NCI-H187 treated with DMSO at 0.1 percent for 48 hours (cell line): ENCODE measurements around the gene SIGLEC9.
"Not testable (repeated sequence)": the region's sequence is repeated elsewhere in the genome, so short reads cannot be mapped to it uniquely, and the experiment has no call there.

Experiments
- DNase-seq: peaks from one replicate; lab custom pipeline; 2025; lab: John Stamatoyannopoulos, UW

SIGLEC9 gene

GRCh38 chr19:51123802-51124201, 904 bp upstream of the SIGLEC9 start:
- DNase-seq = no peak

- no peak for DNase-seq
These were observed 490 bp upstream of the SIGLEC9 start for GRCh38 chr19:51124216-51124615.

DNA sequence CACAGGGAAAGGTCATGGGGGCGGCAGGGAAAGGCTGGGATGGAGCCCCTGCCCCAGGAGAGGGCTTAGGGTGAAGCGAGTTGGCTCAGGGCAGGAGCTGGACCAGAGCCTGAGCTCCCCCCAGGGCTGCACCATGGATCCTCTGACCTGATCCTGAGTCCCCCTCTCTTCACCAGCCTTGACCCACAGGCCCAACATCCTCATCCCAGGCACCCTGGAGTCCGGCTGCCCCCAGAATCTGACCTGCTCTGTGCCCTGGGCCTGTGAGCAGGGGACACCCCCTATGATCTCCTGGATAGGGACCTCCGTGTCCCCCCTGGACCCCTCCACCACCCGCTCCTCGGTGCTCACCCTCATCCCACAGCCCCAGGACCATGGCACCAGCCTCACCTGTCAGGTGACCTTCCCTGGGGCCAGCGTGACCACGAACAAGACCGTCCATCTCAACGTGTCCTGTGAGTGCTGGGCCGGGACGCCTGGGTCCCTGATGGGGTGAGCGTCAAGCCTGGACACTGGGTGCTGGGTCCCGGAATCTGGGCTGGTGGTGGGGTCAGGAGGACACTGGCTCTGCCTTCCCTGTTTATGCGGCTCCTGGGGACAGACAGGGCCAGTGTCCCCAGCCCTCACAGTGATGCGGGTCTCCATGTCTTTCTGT, 842 bp downstream of the SIGLEC9 start:
- no peak for DNase-seq

- DNase-seq = no peak
These were observed 2.3 kb downstream of the SIGLEC9 start for GRCh38 chr19:51127032-51127431.

- DNase-seq = no peak
These were observed 3.0 kb downstream of the SIGLEC9 start for GRCh38 chr19:51127755-51128154.

DNA sequence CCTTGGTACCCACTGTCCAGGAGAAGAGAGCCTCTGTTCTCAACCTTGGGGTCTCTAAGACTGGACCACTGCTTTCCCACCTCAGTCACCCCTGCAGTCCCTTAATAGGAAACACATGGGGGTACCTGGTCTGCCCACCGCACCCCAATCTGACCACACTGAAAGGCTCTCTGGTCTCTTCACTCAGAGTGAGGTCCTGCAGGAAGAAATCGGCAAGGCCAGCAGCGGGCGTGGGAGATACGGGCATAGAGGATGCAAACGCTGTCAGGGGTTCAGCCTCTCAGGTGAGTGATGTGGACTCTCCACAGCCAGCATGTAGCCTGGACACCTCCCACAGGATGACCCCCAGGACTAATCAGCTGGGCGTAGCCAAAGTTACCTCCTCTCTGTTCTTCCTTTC, 3.5 kb downstream of the SIGLEC9 start:
- DNase-seq = no peak

- DNase-seq = no peak
These were observed 5.0 kb downstream of the SIGLEC9 start for GRCh38 chr19:51129716-51130115.

GRCh38 chr19:51131780-51132680, 7.3 kb downstream of the SIGLEC9 start:
- DNase-seq = no peak

- DNase-seq = no peak
These were observed 10.3 kb downstream of the SIGLEC9 start for GRCh38 chr19:51135004-51135403.

- no peak for DNase-seq
These were observed 11.5 kb downstream of the SIGLEC9 start for GRCh38 chr19:51135986-51136762.

- DNase-seq = no peak
These were observed 12.3 kb downstream of the SIGLEC9 start for GRCh38 chr19:51136851-51137551.

- no peak for DNase-seq
These were observed 13.2 kb downstream of the SIGLEC9 start for GRCh38 chr19:51137792-51138425.

DNA sequence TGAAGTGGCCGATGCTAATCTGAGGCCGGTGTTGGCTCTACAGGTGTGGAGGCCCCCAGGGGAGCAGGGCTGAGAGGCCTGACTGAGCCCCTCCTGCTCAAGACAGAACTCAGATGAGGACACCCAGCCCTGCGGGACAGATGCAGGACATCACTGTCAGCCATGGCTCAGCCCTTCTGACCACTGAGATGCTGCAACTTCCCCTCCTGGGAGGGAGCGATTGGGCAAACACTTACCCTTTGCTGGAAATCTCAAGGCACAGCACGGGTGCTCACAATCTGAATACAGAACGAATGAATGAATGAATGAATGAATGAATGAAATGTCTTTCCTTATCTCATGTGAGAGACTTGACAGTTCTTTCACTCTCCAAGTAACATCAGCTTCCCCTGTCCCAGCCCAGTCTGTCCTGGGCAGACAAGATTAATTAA, 13.9 kb downstream of the SIGLEC9 start:
- no peak for DNase-seq

DNA sequence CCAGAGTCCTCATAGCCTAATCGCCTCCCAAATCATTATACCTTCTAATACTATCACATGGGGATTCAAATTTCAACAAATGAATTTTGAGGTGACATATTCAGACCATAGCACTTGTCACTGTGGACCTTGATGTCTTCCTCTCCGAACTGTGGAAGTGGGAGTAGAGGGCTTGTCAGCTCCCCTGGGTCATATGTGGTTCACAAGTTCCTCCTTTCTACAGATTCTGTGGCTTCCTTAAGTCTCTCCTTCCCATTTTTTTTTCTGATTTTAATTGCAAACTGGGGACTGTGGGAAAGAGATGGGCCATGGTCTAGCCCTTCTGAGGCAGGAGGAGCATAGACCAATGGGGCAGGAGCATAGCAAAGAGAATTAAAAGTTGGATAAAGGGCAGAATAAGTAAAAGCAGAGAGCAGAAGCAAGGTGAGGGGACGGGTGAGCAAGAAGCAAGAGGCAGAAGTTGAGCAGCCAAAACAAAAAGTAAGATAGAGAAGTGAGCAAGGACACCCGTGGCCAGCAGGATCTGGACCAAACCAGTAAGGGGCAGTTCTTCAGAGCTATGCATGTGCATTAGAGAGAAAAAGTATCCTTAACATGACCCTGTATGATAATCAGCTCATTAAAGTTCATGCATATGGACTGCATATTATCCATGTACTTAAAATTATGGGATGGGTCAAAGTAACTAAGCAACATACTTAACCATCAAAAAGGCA, 14.8 kb downstream of the SIGLEC9 start:
- no peak for DNase-seq

DNA sequence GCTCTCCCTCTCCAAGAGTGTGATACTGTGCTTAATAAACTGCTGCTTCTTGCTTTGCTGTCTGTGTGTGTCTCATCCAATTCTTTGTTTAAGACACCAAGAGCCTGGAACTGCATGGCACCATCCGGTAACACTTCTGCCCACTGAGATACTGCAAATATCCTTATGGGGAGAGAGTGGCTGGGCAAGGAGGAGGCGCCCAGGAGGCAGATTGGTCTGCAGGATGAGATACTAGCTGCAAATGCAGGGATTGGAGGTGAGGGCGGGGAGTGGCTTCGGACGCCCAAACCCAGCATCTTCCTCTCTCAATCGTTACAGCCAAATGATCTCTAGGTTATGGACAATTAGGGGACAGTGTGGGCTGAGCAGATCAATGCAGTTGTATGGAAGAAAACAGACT, 15.7 kb downstream of the SIGLEC9 start:
- no peak for DNase-seq

GRCh38 chr19:51141181-51141580, 16.5 kb downstream of the SIGLEC9 start:
- no peak for DNase-seq

DNA sequence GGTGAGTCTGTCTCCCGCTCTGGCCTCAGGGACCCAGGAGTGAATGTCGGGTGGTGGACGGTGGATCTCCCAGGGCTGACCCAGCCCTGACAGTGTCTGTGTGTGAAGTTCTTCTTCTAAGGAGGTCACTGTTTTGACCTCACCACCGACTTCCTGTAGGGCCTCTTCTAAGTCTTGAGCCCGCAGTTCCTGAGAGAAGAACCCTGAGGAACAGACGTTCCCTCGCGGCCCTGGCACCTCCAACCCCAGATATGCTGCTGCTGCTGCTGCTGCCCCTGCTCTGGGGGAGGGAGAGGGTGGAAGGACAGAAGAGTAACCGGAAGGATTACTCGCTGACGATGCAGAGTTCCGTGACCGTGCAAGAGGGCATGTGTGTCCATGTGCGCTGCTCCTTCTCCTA, 17.4 kb downstream of the SIGLEC9 start, which contains the start of gene SIGLEC7:
SIGLEC7 (plus strand) TSS at position 183 of the 400 bp plus-strand sequence; CDS start at position 252, 69 bp downstream.
- DNase-seq = no peak

DNA sequence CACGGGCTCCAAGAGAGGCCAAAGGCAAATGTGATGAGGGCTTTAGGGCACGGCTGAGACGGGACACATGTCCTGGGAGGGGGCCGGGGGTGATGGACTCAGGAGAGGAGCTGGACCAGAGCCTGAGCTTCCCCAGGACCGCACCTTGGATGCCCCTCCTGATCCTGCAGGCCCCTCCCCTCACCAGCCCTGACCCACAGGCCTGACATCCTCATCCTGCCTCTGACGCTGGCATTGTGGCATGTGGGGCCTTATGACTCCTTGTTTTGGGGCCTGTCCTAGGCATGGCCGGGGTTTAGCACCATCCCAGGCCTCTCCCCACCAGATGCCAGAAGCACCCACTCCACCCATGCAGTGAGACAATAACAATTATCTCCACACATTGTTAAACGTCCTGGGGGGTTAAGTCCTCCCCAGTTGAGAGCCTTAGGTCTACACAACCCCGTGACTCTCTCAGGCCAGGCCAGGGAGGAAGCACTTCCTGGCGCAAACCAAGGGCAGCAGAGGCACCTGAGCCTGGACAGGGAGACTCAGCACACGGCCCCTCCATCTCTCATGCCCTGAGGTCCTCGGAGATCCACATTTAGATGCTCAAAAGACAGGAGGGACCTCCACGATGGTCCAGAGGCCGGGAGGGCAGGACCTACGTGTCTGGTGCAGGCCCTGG, 18.2 kb downstream of the SIGLEC9 start:
- DNase-seq = not testable (repeated sequence)

DNA sequence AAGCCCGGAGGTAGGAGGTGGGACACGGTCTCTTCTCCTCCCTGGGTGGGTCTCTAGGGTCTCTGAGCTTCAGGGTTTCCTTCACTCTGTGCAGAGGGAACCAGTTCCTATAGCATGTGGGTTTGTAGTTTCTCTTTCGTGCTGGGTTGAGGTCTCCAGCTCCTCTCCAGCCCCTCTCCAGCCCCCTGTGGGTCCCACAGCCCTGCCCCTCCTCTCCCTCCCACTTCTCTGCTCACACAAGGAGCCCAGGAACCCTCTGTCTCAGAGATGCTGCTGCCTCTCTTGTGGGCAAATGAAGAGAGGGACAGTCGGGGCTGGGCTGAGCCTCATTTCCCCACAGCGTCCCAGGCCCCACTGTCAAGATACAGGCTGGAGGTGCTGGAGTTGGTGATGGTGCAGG, 18.8 kb downstream of the SIGLEC9 start:
- DNase-seq = no peak

GRCh38 chr19:51144482-51145045, 19.9 kb downstream of the SIGLEC9 start:
- no peak for DNase-seq
